NCI-H510A (cell line): ENCODE results near the gene RRP1.
A peak's percentile ranks its signal among the peaks of the same experiment; 100 is the strongest.

Experiments
- DNase-seq: peaks from one replicate; lab custom pipeline; 2025; lab: John Stamatoyannopoulos, UW

Gene RRP1

GRCh38 chr21:43758811-43759210, 30.6 kb upstream of the RRP1 start:
- no peak for DNase-seq

- DNase-seq = no peak
These were observed 29.7 kb upstream of the RRP1 start for GRCh38 chr21:43759651-43760050.

GRCh38 chr21:43760391-43760958, 28.9 kb upstream of the RRP1 start:
- no peak for DNase-seq

GRCh38 chr21:43761886-43762285, 27.5 kb upstream of the RRP1 start:
- DNase-seq = no peak

- no peak for DNase-seq
These were observed 26.9 kb upstream of the RRP1 start for GRCh38 chr21:43762303-43763128.

GRCh38 chr21:43763901-43764523, 25.4 kb upstream of the RRP1 start:
- DNase-seq = no peak

- no peak for DNase-seq
These were observed 24.5 kb upstream of the RRP1 start for GRCh38 chr21:43764576-43765495.

GRCh38 chr21:43766734-43767497, 22.5 kb upstream of the RRP1 start:
- DNase-seq = peak; percentile 47

GRCh38 chr21:43767498-43767983, 21.8 kb upstream of the RRP1 start:
- no peak for DNase-seq

- no peak for DNase-seq
These were observed 21.2 kb upstream of the RRP1 start for GRCh38 chr21:43767984-43768867.

GRCh38 chr21:43768868-43769167, 20.6 kb upstream of the RRP1 start:
- DNase-seq = no peak

GRCh38 chr21:43769325-43769958, 19.9 kb upstream of the RRP1 start:
- no peak for DNase-seq

GRCh38 chr21:43770066-43770655, 19.2 kb upstream of the RRP1 start:
- no peak for DNase-seq

- no peak for DNase-seq
These were observed 18.1 kb upstream of the RRP1 start for GRCh38 chr21:43771199-43771675.

GRCh38 chr21:43771698-43772424, 17.5 kb upstream of the RRP1 start:
- no peak for DNase-seq

GRCh38 chr21:43772425-43772821, 17.0 kb upstream of the RRP1 start:
- DNase-seq = no peak

GRCh38 chr21:43774163-43774562, 15.2 kb upstream of the RRP1 start:
- no peak for DNase-seq

- DNase-seq = no peak
These were observed 14.2 kb upstream of the RRP1 start for GRCh38 chr21:43775190-43775589.
